GM06990 (cell line): ENCODE results near the gene MGMT.

Experiments
- DNase-seq: peaks from one replicate; pipeline ENCODE4 v3.0.0-alpha.2; 2011; ENCODE audit not compliant: insufficient read length; ENCODE audit errors: extremely low read depth
- H3K27me3 ChIP-seq: replicated peaks from 2 replicates; pipeline ENCODE4 v1.6.0; 2011; ENCODE audit warnings: low read length; ENCODE audit not compliant: control insufficient read depth, insufficient read depth
- H3K36me3 ChIP-seq: 2 replicates; pipeline ENCODE4 v1.5.1; 2011; ENCODE audit warnings: low read length; ENCODE audit not compliant: control insufficient read depth, insufficient read depth
- H3K4me3 ChIP-seq: replicated peaks from 2 replicates; pipeline ENCODE4 v1.5.1; 2011; ENCODE audit warnings: low read depth, mild to moderate bottlenecking, control low read depth, low read length
- CTCF ChIP-seq: IDR thresholded peaks from 2 replicates; pipeline ENCODE4 v1.5.1; 2011; ENCODE audit warnings: low read length, control low read depth, mild to moderate bottlenecking, inconsistent platforms; ENCODE audit not compliant: insufficient read depth, poor library complexity, severe bottlenecking

MGMT gene

GRCh38 chr10:129680661-129681344, 213.8 kb downstream of the MGMT start:
- Histone ChIP-seq H3K27me3 (no peaks in the 10 kb centered on the region), H3K4me3 (no peak overlapping the region), H3K36me3 (no peaks in the 10 kb centered on the region)
- no peak for TF ChIP-seq CTCF
- no peak for DNase-seq

- DNase-seq: no peak
- TF ChIP-seq CTCF: no peak
- no peaks in the 10 kb centered on the region for H3K27me3 ChIP-seq
- H3K36me3 ChIP-seq: no peaks in the 10 kb centered on the region
- no peak overlapping the region for H3K4me3 ChIP-seq
These were observed 214.8 kb downstream of the MGMT start for GRCh38 chr10:129681856-129682255.

- no peak overlapping the region for H3K4me3 ChIP-seq
- TF ChIP-seq CTCF: no peak
These were observed 216.5 kb downstream of the MGMT start for GRCh38 chr10:129683519-129683918.

GRCh38 chr10:129683920-129684319, 216.9 kb downstream of the MGMT start:
- no peak overlapping the region for H3K4me3 ChIP-seq
- no peak for TF ChIP-seq CTCF
- no peaks in the 10 kb centered on the region for H3K36me3 ChIP-seq

More at GRCh38 chr10:129683519-129683918, 216.5 kb downstream of the MGMT start:
- DNase-seq: no peak
- H3K36me3 ChIP-seq: no peaks in the 10 kb centered on the region
- no peaks in the 10 kb centered on the region for H3K27me3 ChIP-seq

GRCh38 chr10:129685271-129685670, 218.2 kb downstream of the MGMT start:
- Histone ChIP-seq H3K4me3 (no peak overlapping the region), H3K36me3 (no peaks in the 10 kb centered on the region), H3K27me3 (no peaks in the 10 kb centered on the region)
- no peak for TF ChIP-seq CTCF
- no peak for DNase-seq

More at GRCh38 chr10:129683920-129684319, 216.9 kb downstream of the MGMT start:
- DNase-seq: no peak
- H3K27me3 ChIP-seq: no peaks in the 10 kb centered on the region

GRCh38 chr10:129689671-129690071, 222.6 kb downstream of the MGMT start:
- no peak for DNase-seq
- no peaks in the 10 kb centered on the region for H3K36me3 ChIP-seq
- H3K27me3 ChIP-seq: no peaks in the 10 kb centered on the region
- H3K4me3 ChIP-seq: no peak overlapping the region
- no peak for TF ChIP-seq CTCF
